Lung (tissue), 12 donors: ENCODE measurements around the gene POU6F2. TPM values are rescaled to one million over a fixed set of nuclear protein-coding genes. Genes with fewer than 3 reads are reported as not detected.

Experiments used
- ATAC-seq: fragments of 200-7000 bp; cut with Tn5 transposase; one replicate; pipeline ENCODE4 v1.9.1; 2020; ENCODE audit warnings: moderate number of reproducible peaks; ENCODE audit not compliant: insufficient read depth, low FRiP score
- DNase-seq, 3 donors: peaks; one replicate each; pipeline ENCODE4 v3.0.0-alpha.2; 2013 to 2017
- H3K27ac ChIP-seq, 2 donors: one replicate each; pipeline ENCODE4 v1.5.1; 2013; ENCODE audit warnings: mild to moderate bottlenecking in 2 of 2, moderate library complexity in 2 of 2, control low read depth in 1 of 2, inconsistent platforms in 1 of 2, low read depth in 1 of 2, low read length in 1 of 2
- H3K27me3 ChIP-seq, 3 donors: one replicate each; pipeline ENCODE4 v1.5.1; 2013; ENCODE audit warnings: low read length in 2 of 3; ENCODE audit not compliant: control insufficient read depth in 3 of 3, insufficient read depth in 3 of 3
- H3K36me3 ChIP-seq, 4 donors: one replicate each; pipeline ENCODE4 v1.5.1; 2013; ENCODE audit warnings: low read length in 4 of 4, mild to moderate bottlenecking in 1 of 4, moderate library complexity in 1 of 4; ENCODE audit not compliant: control insufficient read depth in 4 of 4, insufficient read depth in 4 of 4
- H3K4me1 ChIP-seq, 5 donors: one replicate each; pipeline ENCODE4 v1.5.1; 2013; ENCODE audit warnings: low read length in 5 of 5, mild to moderate bottlenecking in 2 of 5, moderate library complexity in 1 of 5; ENCODE audit not compliant: control insufficient read depth in 5 of 5, insufficient read depth in 5 of 5
- H3K4me3 ChIP-seq: one replicate; pipeline ENCODE4 v1.5.1; 2013; ENCODE audit warnings: mild to moderate bottlenecking, control low read depth, moderate library complexity
- H3K9ac ChIP-seq, 2 donors: one replicate each; pipeline ENCODE4 v1.5.1; 2013; ENCODE audit warnings: low read length in 2 of 2, control low read depth in 1 of 2; ENCODE audit not compliant: insufficient read depth in 1 of 2
- H3K9me3 ChIP-seq, 4 donors: one replicate each; pipeline ENCODE4 v1.5.1; 2013; ENCODE audit warnings: low read length in 3 of 4, mild to moderate bottlenecking in 1 of 4, moderate library complexity in 1 of 4; ENCODE audit not compliant: control insufficient read depth in 4 of 4, insufficient read depth in 3 of 4
- WGBS, 2 donors: extraction: QIAGEN DNeasy Blood & Tissue Kit; methylation state at CpG; one replicate each; pipeline ENCODE4 v1.1.7; 2013; 5-methylcytosine and 5-hydroxymethylcytosine counted together
- polyA plus RNA-seq, 2 donors: library from polyadenylated mRNA; stranded (reverse); fragments of 200-250 nt; gene quantifications; one replicate each; pipeline ENCODE4 v1.2.1, GENCODE V29; 2013
- total RNA-seq, 2 donors: library from RNA; depleted of rRNA in 1 of 2; stranded (reverse); fragments of >200 nt in 1 of 2; gene quantifications; one replicate each; pipeline ENCODE4 v1.2.1, GENCODE V29; 2014 to 2021
- TF ChIP-seq, protein P1 (sequence below): IDR thresholded peaks from 2 replicates; pipeline ENCODE4 v1.5.1; 2012; ENCODE audit warnings: mild to moderate bottlenecking; ENCODE audit errors: control extremely low read depth, extremely low read depth
- donor health status: control.
- donor health status: control.
- donor health status: Bipolar disorder and iron deficiency.
- donor health status: healthy.
- donor health status: DM: yes; HTN: yes; CAD: no.

The POU6F2 gene
- total and polyA plus RNA-seq, 4 donors: 0.08 to 0.18 TPM; not detected in 2

DNA sequence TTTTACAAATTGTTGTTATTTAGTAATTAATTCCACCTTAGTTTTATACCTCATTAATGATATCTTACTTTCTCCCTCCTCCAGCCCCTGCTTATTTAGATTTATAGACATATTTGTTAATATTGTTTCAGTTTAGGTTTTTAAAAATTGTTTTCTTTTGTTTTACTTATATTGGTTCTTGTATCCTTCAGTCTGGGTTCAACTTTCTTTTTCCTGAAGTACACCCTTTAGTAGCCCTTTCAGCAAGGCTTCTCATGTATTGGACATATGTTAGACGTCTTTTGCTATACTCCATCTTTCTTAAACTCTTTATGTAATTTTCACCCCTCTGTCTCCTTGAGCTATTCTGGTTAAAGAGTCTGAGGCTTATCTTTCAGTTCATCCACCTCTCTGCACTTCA is 12.8 kb upstream of the POU6F2 start:
- TF ChIP-seq, protein P1, sequence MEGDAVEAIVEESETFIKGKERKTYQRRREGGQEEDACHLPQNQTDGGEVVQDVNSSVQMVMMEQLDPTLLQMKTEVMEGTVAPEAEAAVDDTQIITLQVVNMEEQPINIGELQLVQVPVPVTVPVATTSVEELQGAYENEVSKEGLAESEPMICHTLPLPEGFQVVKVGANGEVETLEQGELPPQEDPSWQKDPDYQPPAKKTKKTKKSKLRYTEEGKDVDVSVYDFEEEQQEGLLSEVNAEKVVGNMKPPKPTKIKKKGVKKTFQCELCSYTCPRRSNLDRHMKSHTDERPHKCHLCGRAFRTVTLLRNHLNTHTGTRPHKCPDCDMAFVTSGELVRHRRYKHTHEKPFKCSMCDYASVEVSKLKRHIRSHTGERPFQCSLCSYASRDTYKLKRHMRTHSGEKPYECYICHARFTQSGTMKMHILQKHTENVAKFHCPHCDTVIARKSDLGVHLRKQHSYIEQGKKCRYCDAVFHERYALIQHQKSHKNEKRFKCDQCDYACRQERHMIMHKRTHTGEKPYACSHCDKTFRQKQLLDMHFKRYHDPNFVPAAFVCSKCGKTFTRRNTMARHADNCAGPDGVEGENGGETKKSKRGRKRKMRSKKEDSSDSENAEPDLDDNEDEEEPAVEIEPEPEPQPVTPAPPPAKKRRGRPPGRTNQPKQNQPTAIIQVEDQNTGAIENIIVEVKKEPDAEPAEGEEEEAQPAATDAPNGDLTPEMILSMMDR: no peak
- DNase-seq: no peak
- no peak for ATAC-seq
- H3K27me3 ChIP-seq: no peaks in the 10 kb centered on the region
- H3K27ac ChIP-seq: no peak overlapping the region
- WGBS, 2 donors: 79 to 88% methylated on average over 1 of the region's 1 CpG
- H3K9ac ChIP-seq: no peak overlapping the region
- no peaks in the 10 kb centered on the region for H3K4me1 ChIP-seq
- H3K9me3 ChIP-seq: peaks cover 0 to 2% (median 1%) of the 10 kb centered on the region in 4 donors
- H3K36me3 ChIP-seq: no peaks in the 10 kb centered on the region
- no peak overlapping the region for H3K4me3 ChIP-seq

DNA sequence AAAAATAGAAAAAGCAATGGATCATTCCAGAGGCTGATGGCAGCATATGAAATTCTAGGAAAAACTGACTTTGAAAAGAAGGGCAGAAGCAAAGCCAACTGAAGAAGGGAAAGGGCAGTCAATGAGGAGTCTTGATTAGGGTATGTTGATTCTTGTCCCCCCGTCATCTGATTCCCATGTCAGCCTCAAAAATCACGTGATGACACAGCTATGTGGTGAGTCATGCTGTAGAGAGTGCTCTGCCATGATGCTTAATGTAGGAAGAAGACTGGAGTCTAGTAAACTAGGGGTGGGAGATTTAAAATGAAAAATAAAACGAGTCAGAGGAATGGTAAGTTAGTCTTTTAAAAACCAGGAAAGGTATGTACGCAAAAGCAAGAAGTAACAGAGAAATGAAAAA is 3.9 kb upstream of the POU6F2 start:
- TF ChIP-seq, protein P1: no peak
- no peak overlapping the region for H3K27ac ChIP-seq
- WGBS, 2 donors: 64 to 73% methylated on average over 4 of the region's 4 CpGs

DNA sequence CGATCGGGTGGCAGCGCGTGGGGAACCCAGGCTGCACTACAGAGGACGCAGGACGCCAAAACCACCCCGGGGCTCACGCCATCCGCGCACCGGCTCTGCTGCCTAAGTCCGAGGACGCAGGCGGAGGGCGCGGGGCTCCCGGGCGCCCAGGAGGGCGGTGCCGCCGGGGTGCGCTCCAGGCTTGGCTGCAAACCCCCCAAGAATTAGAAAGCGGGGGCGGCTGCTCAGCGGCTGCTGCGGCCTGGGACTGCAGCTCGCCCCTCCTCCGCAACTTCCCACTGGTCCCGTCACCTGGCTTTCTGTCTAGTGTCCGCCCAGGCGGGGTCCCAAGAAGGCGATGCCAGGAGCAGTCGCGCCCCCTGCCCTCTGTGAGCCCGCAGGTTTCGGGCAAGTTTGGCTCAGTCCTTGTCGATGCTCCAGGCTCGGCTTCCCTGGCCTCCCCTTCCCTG is 1.7 kb upstream of the POU6F2 start:
- Histone ChIP-seq H3K27ac (no peak overlapping the region), H3K4me3 (no peak overlapping the region), H3K27me3 (peaks cover 0 to 26% (median 15%) of the 10 kb centered on the region in 3 donors), H3K9ac (no peak overlapping the region), H3K4me1 (no peaks in the 10 kb centered on the region), H3K9me3 (no peaks in the 10 kb centered on the region), H3K36me3 (no peaks in the 10 kb centered on the region)
- ATAC-seq (no peak), DNase-seq (peak in 2 of 3 donors; percentile 15 to 17)
- TF ChIP-seq, protein P1: no peak
- 2 to 3% methylated on average over 38 of the region's 38 CpGs for WGBS, 2 donors

More for the DNA sequence above, 3.9 kb upstream of the POU6F2 start:
- peaks cover 0 to 26% (median 15%) of the 10 kb centered on the region in 3 donors for H3K27me3 ChIP-seq
- H3K4me3 ChIP-seq: no peak overlapping the region
- no peaks in the 10 kb centered on the region for H3K36me3 ChIP-seq
- ATAC-seq (no peak), DNase-seq (no peak)
- no peak overlapping the region for H3K9ac ChIP-seq
- no peaks in the 10 kb centered on the region for H3K9me3 ChIP-seq
- H3K4me1 ChIP-seq: no peaks in the 10 kb centered on the region

DNA sequence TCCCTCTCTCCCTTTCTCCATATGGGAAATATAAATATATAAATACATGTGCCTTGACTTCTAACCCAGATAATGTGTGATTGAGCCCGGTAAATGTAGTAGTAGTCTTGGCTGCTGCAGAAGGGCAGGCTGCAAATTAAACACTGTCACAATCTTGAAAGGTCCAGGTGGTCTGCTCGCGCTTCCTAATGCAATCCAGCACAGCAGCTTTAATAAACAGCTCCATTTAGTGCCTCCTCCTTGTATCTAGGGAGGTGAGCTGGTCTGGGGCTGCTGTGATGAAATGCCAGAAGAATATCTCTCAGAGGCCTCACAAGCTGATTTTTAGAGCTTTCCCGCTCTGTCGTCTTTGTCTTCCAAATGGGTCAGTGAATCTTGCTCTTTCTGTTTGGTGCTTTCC is 782 bp downstream of the POU6F2 start:
- no peak for ATAC-seq

More for the DNA sequence above, 782 bp downstream of the POU6F2 start:
- Histone ChIP-seq H3K36me3 (no peaks in the 10 kb centered on the region), H3K4me1 (no peaks in the 10 kb centered on the region), H3K9me3 (no peaks in the 10 kb centered on the region), H3K27me3 (peaks cover 0 to 26% (median 13%) of the 10 kb centered on the region in 3 donors), H3K9ac (no peak overlapping the region), H3K4me3 (no peak overlapping the region), H3K27ac (no peak overlapping the region)
- 63 to 69% methylated on average over 5 of the region's 5 CpGs for WGBS, 2 donors
- DNase-seq: peak in 1 of 3 donors; percentile 2
- TF ChIP-seq, protein P1: no peak
